RWPE2 (cell line): ENCODE measurements around the gene PAX6.

Experiments
- ATAC-seq: fragments of 200-7000 bp; cut with Tn5 transposase; 3 replicates; pipeline ENCODE4 v1.9.1; 2021; ENCODE audit warnings: low read depth
- DNase-seq: peaks from one replicate; pipeline ENCODE4 v3.0.0-alpha.2; 2020; ENCODE audit warnings: low spot score
- H3K27ac ChIP-seq: fragments of 450-650 bp; 2 replicates; pipeline ENCODE4 v1.5.1; 2017; ENCODE audit warnings: mild to moderate bottlenecking; ENCODE audit not compliant: poor library complexity, severe bottlenecking
- H3K27me3 ChIP-seq: fragments of 250-450 bp; sonication (Bioruptor Pico); 2 replicates; pipeline ENCODE4 v1.5.1; 2021; ENCODE audit warnings: mild to moderate bottlenecking, moderate library complexity; ENCODE audit not compliant: insufficient read depth, poor library complexity, severe bottlenecking
- H3K36me3 ChIP-seq: fragments of 250-450 bp; sonication (Bioruptor Pico); 2 replicates; pipeline ENCODE4 v1.5.1; 2020; ENCODE audit warnings: low read depth, mild to moderate bottlenecking, moderate library complexity
- H3K4me1 ChIP-seq: fragments of 250-450 bp; sonication (Bioruptor Pico); 2 replicates; pipeline ENCODE4 v1.5.1; 2021; ENCODE audit warnings: mild to moderate bottlenecking, moderate library complexity; ENCODE audit not compliant: insufficient read depth, poor library complexity, severe bottlenecking
- H3K4me3 ChIP-seq: fragments of 250-450 bp; sonication (Bioruptor Pico); 2 replicates; pipeline ENCODE4 v1.5.1; 2021; ENCODE audit warnings: mild to moderate bottlenecking, moderate library complexity; ENCODE audit not compliant: severe bottlenecking
- H3K9me3 ChIP-seq: fragments of 250-450 bp; sonication (Bioruptor Pico); 2 replicates; pipeline ENCODE4 v1.5.1; 2021; ENCODE audit warnings: mild to moderate bottlenecking, moderate library complexity; ENCODE audit not compliant: severe bottlenecking
- TF ChIP-seq, protein P1 (sequence below): fragments of 450-650 bp; IDR thresholded peaks from one replicate; pipeline ENCODE4 v1.5.1; 2017; ENCODE audit warnings: mild to moderate bottlenecking, moderate library complexity; ENCODE audit not compliant: poor library complexity, severe bottlenecking

The PAX6 gene

DNA sequence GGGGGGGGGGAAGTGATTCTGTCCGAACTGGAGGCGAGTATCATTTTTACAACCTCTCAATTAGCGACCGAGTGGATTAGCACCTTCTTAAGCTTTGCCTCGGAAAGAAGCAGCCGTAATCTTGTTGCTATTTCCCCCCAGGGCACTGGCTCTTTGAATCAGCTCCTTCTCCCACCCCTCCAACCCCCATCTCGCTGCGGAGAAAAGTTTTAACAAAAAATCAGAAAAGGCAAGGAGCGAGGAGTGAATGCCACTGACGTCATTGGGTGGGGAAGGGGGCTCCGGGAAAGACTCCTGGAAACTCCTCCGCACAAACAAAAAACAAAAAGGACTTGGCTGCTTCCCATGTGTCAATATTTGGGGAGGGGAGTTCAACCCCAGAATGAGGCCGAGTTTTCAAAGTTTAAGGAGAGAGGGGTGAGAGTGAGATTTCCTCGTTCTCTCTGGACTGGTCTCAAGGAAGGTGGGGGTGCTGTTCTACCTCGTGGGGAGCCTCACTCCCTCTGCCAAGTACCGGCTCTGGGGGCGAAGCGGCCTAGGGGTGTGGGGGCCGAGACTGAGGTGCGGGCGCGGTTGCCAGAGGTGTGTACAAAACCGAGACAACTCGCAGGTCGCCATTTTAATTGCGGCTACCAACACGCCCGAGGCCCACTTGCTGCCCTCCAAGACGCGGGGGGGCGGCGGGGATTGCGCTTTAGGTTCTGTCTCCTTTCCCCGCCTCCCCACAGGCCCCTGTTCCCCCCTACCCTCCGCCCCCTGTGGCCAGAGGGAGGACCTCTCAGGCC is 2.5 kb upstream of the PAX6 start:
- TF ChIP-seq, protein P1, sequence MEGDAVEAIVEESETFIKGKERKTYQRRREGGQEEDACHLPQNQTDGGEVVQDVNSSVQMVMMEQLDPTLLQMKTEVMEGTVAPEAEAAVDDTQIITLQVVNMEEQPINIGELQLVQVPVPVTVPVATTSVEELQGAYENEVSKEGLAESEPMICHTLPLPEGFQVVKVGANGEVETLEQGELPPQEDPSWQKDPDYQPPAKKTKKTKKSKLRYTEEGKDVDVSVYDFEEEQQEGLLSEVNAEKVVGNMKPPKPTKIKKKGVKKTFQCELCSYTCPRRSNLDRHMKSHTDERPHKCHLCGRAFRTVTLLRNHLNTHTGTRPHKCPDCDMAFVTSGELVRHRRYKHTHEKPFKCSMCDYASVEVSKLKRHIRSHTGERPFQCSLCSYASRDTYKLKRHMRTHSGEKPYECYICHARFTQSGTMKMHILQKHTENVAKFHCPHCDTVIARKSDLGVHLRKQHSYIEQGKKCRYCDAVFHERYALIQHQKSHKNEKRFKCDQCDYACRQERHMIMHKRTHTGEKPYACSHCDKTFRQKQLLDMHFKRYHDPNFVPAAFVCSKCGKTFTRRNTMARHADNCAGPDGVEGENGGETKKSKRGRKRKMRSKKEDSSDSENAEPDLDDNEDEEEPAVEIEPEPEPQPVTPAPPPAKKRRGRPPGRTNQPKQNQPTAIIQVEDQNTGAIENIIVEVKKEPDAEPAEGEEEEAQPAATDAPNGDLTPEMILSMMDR, result no peak
- Histone ChIP-seq H3K27me3 (peaks cover 99% of the 10 kb centered on the region), H3K4me1 (no peaks in the 10 kb centered on the region), H3K9me3 (no peaks in the 10 kb centered on the region), H3K27ac (no peak overlapping the region), H3K4me3 (no peak overlapping the region), H3K36me3 (no peaks in the 10 kb centered on the region)
- ATAC-seq (no peak), DNase-seq (no peak)

DNA sequence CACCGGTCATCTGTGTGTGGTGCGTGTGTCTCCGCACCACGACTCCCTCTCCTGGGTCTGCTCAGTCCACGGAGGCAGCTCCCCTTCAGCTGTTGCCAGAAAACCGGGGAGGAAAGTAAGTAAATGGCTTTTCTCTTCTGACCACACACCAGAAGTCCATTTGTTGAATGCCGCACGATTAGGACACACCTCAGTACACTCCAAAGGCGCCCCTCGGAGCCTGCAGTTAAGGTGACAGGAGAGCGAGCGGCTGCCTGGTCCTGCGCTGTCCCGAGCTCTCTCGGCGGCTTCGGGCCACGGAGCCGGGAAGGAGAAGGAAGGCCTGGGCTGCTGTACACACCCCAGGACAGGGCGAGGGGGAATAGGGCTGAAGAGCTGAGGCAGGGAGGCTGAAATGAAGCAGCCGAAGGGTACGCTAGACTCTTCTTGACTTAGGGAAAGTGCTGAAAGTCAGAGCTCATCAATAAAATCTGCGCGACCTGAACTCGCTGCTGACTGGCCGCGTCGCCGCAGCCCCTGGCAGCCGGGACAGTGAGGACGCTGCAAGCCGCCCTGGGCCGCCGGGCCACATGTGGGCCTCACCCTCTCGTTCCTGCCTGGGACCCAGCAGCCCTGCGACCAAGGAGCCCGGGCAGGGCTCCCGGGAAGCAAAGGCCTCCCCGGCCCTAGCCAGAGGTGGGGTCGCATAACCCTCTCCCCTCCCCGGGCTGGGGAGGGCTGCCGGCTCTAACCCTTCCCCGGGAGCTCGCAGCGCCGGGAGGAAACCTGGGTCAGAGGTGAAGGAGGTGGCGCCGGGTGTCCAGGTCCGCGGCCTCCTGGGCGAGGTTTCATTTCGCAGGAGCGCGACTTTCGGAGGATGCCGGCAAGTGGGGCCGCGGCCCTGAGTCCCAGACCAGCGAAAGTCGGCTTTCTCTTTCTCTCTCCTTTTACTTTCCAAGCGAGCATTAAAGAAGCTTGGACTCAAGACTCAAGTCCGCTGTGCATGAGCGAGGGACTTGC is 1.6 kb upstream of the PAX6 start:
- H3K4me1 ChIP-seq, result no peaks in the 10 kb centered on the region
- H3K4me3 ChIP-seq, result peak overlapping the region; percentile 13
- ATAC-seq, result no peak
- H3K36me3 ChIP-seq, result no peaks in the 10 kb centered on the region
- H3K9me3 ChIP-seq, result no peaks in the 10 kb centered on the region
- DNase-seq, result no peak
- peaks cover 99% of the 10 kb centered on the region for H3K27me3 ChIP-seq
- no peak overlapping the region for H3K27ac ChIP-seq
- TF ChIP-seq, protein P1, result no peak

DNA sequence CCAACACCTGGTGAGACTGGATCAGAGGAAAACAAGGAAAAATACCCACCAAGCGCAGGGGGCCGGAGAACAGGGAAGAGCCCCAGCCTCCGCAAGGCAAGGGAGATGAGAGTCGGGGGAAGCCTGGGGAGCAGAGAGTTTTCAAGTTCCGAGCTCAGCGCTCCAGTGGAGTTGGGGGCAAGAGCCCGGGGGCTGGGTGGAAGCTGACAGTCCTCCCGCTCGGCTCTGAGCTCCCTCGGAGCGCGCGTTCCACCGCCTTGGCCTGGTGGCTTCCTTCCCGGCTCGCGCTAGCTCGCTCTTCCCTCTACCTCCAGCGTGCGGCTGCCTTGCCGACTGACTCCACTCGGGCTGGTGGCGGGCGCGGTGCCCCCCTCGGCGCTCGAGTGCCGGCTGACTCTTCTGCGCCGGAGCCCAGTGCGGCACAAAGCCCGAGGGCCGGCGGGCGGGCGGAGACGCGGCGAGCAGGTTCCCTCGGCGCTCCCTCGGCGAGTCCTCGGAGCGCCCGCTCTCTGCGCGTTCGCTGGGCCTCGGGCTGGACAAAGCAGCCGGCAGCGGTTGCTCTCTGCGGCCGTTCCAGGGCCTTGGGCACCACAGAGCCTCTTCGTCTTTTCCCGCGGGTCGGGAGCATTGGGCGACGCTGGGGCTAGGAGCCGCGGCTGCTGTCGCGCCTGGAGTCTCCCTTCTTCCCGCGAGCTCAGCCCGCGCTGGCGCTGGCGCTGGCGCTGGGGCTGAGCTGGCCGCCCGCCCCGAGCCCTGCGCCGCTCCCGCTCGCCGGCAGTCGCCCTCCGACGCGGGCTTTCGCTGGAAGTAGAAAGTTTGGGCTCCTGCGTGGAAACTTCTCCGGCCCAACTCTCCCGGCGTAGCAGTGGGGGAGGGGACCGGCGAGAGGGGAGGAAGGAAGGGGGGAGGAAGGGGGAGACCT is 1.0 kb downstream of the PAX6 start:
- H3K36me3 ChIP-seq, result no peaks in the 10 kb centered on the region
- H3K27ac ChIP-seq, result no peak overlapping the region
- peaks cover 99% of the 10 kb centered on the region for H3K27me3 ChIP-seq
- ATAC-seq, result peak; percentile 57
- no peaks in the 10 kb centered on the region for H3K9me3 ChIP-seq
- no peak for DNase-seq
- TF ChIP-seq, protein P1, result no peak
- peak overlapping the region; percentile 17 for H3K4me3 ChIP-seq
- no peaks in the 10 kb centered on the region for H3K4me1 ChIP-seq

DNA sequence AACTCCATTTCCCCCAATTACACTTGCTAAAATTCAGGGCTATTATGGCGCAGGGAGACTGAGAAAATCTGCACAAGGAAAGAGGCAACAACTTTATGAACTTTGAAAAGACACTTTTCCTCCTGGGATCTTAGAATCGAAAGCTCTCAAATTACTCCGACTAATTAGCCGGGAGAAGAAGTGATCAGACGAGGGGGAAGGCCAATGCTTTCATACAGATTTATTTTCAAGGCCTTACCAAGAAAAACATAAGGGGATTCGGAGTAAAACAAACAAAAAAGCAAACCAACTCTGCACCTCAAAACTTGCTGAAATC is 1.6 kb downstream of the PAX6 start:
- DNase-seq (no peak), ATAC-seq (no peak)
- Histone ChIP-seq H3K4me3 (no peak overlapping the region), H3K9me3 (no peaks in the 10 kb centered on the region), H3K4me1 (no peaks in the 10 kb centered on the region), H3K27me3 (peaks cover 99% of the 10 kb centered on the region), H3K27ac (no peak overlapping the region), H3K36me3 (no peaks in the 10 kb centered on the region)
- TF ChIP-seq, protein P1, result no peak
